Activated naive CD4-positive, alpha-beta T cell treated with anti-CD3 and anti-CD28 coated beads, Interleukin-2, amount 10 ng/mL, durations not matched to agents 7 days and 5 days (primary cell): Measurements from ENCODE around the gene INHBC.
"Not testable (repeated sequence)": the region's sequence is repeated elsewhere in the genome, so short reads cannot be mapped to it uniquely, and the experiment has no call there.

Source experiments
- CTCF ChIA-PET: fragments of 350-600 bp; sonication (Branson Sonifier 250); formaldehyde crosslinking; loops from one replicate; lab custom pipeline; 2021; ENCODE audit warnings: antibody characterized with exemption; lab: Charles Lee
- DNase-seq: peaks from one replicate; pipeline ENCODE4 v3.0.0-alpha.2; 2020
- H3K27ac Mint-ChIP-seq: one replicate; pipeline ENCODE4 v1.8.0; 2021; ENCODE audit warnings: mild to moderate bottlenecking, moderate library complexity, mixed read lengths
- H3K27me3 Mint-ChIP-seq: one replicate; pipeline ENCODE4 v1.8.0; 2021; ENCODE audit warnings: mild to moderate bottlenecking, mixed read lengths
- H3K36me3 Mint-ChIP-seq: one replicate; pipeline ENCODE4 v1.8.0; 2021; ENCODE audit warnings: mixed read lengths
- H3K4me1 Mint-ChIP-seq: one replicate; pipeline ENCODE4 v1.8.0; 2021; ENCODE audit warnings: mixed read lengths
- H3K4me3 Mint-ChIP-seq: one replicate; pipeline ENCODE4 v1.8.0; 2021; ENCODE audit warnings: mild to moderate bottlenecking, moderate library complexity, mixed read lengths
- H3K9me3 Mint-ChIP-seq: one replicate; pipeline ENCODE4 v1.8.0; 2021; ENCODE audit warnings: mixed read lengths

INHBC gene

DNA sequence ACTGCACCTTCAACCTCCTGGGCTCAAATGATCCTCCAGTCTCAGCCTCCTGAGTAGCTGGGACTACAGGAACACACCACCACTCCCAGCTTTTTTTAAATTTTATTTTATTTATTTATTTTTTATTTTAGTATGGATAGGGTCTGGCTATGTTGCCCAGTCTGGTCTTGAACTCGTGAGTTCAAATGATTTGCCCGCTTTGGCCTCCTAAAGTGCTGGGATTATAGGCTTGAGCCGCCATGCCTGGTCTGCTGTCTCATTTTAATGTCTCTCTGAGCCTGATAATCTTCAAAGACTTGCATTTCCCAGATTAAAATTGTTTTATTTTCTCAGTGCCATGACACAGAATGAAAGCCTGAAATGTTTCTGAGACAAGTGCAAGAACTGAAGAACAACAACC is 1.2 kb upstream of the INHBC start:
- Mint-ChIP-seq H3K27ac (no peak overlapping the region), H3K4me1 (peaks cover 34% of the 10 kb centered on the region), H3K9me3 (no peaks in the 10 kb centered on the region), H3K4me3 (no peak overlapping the region), H3K27me3 (peaks cover 5% of the 10 kb centered on the region), H3K36me3 (peaks cover 5% of the 10 kb centered on the region)
- CTCF ChIA-PET, result interaction anchor here (1.8 to 1.9 kb wide), 2 partner anchors 18 to 25 kb away, joined by 8 to 11 read pairs; partner anchors contain the start of gene GLI1
- no peak for DNase-seq

DNA sequence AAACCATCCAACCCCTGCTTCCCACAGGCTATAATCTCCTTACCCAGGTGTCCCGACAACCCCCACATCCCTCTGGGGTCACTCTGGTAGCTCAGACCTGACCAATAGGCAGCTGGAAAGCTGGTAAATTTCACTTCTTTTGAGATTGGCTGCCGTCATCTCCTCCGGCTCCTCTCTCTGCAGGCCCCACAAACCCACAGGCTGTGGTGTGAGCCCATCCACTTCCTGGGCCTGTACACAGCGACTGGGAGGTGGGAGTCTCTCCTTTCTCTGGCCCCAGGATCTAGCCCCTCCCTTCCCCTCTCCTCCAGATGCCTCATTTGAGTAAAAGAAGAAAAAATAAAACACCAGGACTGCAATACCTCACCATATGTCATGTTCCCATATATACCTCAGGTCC is 709 bp downstream of the INHBC start:
- CTCF ChIA-PET, result interaction anchor here (0.9 to 3.3 kb wide), 3 partner anchors 14 to 21 kb away, joined by 3 to 17 read pairs (median 4); partner anchors contain the start of gene INHBE
- Mint-ChIP-seq H3K27me3 (peaks cover 15% of the 10 kb centered on the region), H3K9me3 (no peaks in the 10 kb centered on the region), H3K4me1 (peaks cover 18% of the 10 kb centered on the region), H3K27ac (no peak overlapping the region), H3K36me3 (no peaks in the 10 kb centered on the region), H3K4me3 (peak overlapping the region; percentile 10)
- no peak for DNase-seq

DNA sequence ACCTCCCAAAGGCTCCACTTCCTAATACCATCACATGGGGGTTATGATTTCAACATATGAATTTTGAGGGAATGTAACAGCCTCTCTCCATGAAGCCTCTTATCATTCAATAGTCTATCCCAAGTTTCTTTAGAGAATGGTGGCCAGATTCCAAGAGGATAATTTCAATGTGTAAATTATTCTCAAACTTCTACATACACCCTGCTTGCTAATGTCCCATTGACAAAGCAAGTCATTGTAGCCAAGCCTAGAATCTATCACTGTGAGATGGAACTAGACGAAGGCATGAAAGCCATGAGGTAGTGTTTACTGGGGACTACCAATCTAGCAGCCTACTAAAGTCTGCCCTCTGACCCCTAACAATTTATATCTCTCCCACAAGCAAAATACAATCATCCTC is 3.8 kb downstream of the INHBC start:
- Mint-ChIP-seq H3K4me3 (no peak overlapping the region), H3K27ac (no peak overlapping the region), H3K36me3 (peaks cover 4% of the 10 kb centered on the region), H3K4me1 (peaks cover 5% of the 10 kb centered on the region), H3K27me3 (peaks cover 25% of the 10 kb centered on the region), H3K9me3 (peaks cover 13% of the 10 kb centered on the region)
- CTCF ChIA-PET, result interaction anchor here (1.1 to 1.9 kb wide), 2 partner anchors 14 to 20 kb away, joined by 5 read pairs; no protein-coding TSS in a partner anchor
- DNase-seq, result no peak

DNA sequence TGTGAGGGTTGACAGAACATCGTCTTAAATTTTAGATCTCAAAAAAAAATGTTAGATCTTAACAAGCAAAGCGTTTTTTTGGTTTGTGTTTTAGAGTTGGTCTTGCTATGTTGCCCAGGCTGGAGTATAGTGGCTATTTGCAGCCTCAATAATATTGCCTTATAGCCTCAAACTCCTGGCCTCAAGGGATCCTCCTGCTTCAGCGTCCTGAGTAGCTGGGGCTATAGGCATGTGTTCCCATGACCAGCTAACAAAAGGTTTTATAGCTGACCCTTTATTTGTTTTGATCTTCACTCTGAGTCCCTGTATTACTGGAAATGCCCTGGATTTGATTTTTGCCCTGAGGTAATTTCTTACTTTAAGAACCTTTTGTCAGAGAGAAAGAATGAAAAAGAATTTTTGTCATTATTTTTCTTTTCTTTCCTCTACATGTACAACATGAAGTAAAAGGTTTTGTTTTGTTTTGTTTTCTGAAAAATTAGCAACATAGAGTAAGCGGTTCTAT is 5.2 kb downstream of the INHBC start:
- H3K4me1 Mint-ChIP-seq, result peaks cover 5% of the 10 kb centered on the region
- CTCF ChIA-PET, result no interaction called here
- peaks cover 25% of the 10 kb centered on the region for H3K27me3 Mint-ChIP-seq
- no peak overlapping the region for H3K27ac Mint-ChIP-seq
- H3K9me3 Mint-ChIP-seq, result peaks cover 13% of the 10 kb centered on the region
- no peak for DNase-seq
- no peak overlapping the region for H3K4me3 Mint-ChIP-seq
- H3K36me3 Mint-ChIP-seq, result peaks cover 4% of the 10 kb centered on the region

DNA sequence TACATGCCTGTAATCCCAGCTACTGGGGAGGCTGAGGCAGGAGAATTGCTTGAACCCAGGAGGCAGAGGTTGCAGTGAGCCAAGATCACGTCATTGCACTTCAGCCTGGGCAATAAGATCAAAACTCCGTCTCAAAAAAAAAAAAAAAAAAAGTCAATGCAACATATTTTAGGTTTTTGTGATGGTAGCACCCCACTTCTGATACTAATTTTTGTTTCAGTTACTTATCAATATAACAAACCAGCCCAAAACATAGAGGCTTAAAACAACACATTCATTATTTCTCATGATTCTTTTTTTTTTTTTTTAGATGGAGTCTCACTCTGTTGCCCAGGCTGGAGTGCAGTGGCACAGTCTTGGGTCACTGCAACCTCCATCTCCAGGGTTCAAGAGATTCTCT is 6.8 kb downstream of the INHBC start:
- peaks cover 20% of the 10 kb centered on the region for H3K27me3 Mint-ChIP-seq
- H3K4me1 Mint-ChIP-seq, result not testable (repeated sequence)

DNA sequence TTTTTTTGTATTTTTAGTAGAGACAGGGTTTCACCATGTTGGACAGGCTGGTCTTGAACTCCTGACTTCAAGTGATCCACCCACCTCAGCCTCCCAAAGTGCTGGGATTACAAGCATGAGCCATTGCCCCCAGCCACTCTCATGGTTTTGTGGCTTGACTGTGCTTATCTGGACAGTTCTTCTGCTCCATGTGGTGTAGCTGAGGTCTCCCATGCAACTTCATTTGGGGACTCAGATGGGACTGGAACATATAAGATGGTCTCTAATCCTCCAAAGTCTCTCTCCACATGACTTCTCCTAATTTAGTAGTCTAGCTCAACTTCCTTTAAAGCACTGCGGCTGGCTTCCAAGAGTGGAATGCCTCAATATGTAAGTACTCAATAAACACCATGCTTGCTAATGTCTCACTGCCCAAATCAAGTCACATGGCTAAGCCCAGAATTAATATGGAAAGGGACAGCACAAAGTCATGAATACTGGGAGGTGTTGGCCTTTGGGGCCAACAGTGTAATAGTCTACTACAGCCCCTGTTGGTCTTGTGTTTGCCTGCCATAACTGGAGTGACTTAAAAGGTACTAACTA is 7.4 kb downstream of the INHBC start:
- Mint-ChIP-seq H3K4me1 (no peaks in the 10 kb centered on the region), H3K27ac (no peak overlapping the region), H3K4me3 (no peak overlapping the region), H3K9me3 (peaks cover 13% of the 10 kb centered on the region), H3K27me3 (peaks cover 20% of the 10 kb centered on the region), H3K36me3 (peaks cover 4% of the 10 kb centered on the region)
- CTCF ChIA-PET, result interaction anchor here (1.3 kb wide), 1 partner anchor 11 kb away, joined by 3 read pairs; no protein-coding TSS in a partner anchor
- no peak for DNase-seq

More for the DNA sequence above, 6.8 kb downstream of the INHBC start:
- H3K4me3 Mint-ChIP-seq, CTCF ChIA-PET, H3K36me3 Mint-ChIP-seq, H3K27ac Mint-ChIP-seq, DNase-seq: not testable (repeated sequence)
- peaks cover 13% of the 10 kb centered on the region for H3K9me3 Mint-ChIP-seq

DNA sequence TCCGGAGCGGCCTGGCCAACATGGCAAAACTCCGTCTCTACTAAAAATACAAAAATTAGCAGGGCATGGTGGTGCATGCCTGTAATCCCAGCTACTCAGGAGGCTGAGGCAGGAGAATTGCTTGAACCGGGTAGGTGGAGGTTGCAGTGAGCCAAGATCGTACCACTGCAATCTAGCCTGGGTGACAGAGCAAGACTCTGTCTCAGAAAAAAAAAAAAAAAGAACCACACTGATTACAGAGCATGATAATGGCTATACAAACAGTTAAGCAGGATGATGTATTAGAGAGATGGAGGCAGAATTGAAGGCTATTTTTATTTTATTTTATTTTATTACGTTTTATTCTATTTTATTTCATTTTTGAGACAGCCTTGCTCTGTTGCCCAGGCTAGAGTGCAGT is 9.8 kb downstream of the INHBC start:
- H3K4me3 Mint-ChIP-seq, H3K4me1 Mint-ChIP-seq, H3K36me3 Mint-ChIP-seq, H3K27ac Mint-ChIP-seq, DNase-seq: not testable (repeated sequence)
- H3K9me3 Mint-ChIP-seq, result peaks cover 13% of the 10 kb centered on the region
- CTCF ChIA-PET, result interaction anchor here (0.8 to 3.6 kb wide), 5 partner anchors 8 to 201 kb away, joined by 3 to 17 read pairs (median 4); partner anchors contain the start of genes GLI1 and INHBE
- H3K27me3 Mint-ChIP-seq, result peaks cover 18% of the 10 kb centered on the region

DNA sequence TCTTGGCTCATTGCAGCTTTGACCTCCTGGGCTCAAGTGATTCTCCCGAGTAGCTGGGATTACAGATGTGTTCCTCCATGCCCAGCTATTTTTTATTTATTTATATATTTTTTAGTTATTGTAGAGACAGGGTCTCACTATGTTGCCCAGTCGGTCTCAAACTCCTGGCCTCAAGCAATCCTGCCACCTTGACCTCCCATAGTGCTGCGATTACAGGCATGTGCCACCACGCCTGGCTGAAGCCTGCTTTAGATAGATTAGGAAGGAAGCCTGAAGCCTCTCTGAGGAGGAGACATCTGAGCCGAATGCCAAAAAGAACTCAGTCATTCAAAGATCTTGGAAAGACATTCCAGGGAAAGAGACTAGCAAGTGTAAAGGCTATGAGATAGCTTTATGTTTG is 10.2 kb downstream of the INHBC start:
- Mint-ChIP-seq H3K4me1 (no peaks in the 10 kb centered on the region), H3K27ac (no peak overlapping the region), H3K9me3 (peaks cover 13% of the 10 kb centered on the region), H3K4me3 (no peak overlapping the region), H3K36me3 (peaks cover 4% of the 10 kb centered on the region), H3K27me3 (peaks cover 14% of the 10 kb centered on the region)
- CTCF ChIA-PET, result interaction anchor here (1.1 to 3.6 kb wide), 4 partner anchors 11 to 202 kb away, joined by 4 to 17 read pairs (median 6); partner anchors contain the start of genes GLI1 and INHBE
- DNase-seq, result no peak

DNA sequence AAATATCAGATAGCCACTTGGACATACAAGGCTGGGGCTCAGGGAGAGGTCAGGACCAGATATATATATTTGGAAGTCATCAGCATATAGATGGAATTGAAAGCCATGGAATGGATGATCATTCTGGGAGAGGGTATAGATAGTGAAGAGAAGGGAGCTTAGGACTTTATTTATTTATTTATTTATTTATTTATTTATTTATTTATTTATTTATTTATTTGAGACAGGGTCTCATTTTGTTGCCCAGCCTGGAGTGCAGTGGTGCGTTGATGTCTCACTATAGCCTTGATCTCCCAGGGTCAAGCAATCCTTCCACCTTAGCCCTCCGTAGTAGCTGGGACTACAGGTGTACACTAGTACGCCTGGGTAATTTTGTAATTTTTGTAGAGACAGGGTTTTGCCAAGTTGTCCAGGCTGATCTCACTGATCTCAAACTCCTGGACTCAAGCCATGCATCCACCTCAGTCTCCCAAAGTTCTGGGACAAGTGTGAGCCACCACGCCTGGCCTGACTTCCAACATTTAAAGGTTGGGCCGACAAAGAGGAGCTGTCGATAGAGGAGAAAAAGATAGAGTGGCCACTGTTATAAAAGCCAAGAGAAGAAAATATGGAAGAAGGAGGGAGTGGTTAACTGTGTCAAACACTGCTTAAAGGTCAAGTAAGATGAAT is 11.8 kb downstream of the INHBC start:
- no peaks in the 10 kb centered on the region for H3K4me1 Mint-ChIP-seq

DNA sequence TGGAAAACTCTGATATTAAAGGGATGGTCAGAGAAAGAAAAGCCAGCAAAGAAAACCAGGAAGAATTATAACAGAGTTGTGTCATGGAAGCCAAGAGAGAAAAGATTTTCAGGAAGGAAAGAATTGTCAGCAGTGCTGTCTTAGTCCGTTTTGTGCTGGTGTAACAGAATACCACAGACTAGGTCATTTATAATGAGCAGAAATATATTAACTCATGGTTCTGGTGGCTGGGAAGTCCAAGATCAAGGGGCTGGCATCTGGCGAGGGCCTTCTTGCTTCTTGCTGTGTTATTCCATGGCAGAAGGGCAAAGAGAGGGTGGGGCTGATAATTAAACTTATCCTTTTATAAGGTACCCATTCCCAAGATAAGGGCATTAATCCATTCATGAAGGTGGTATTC is 14.1 kb downstream of the INHBC start:
- H3K27me3 Mint-ChIP-seq, result peaks cover 20% of the 10 kb centered on the region
- no peaks in the 10 kb centered on the region for H3K4me1 Mint-ChIP-seq
- no peaks in the 10 kb centered on the region for H3K9me3 Mint-ChIP-seq
- no peak overlapping the region for H3K4me3 Mint-ChIP-seq
- no peak for DNase-seq
- CTCF ChIA-PET, result interaction anchor here (1.2 to 2.5 kb wide), 2 partner anchors 10 to 14 kb away, joined by 3 to 8 read pairs; partner anchors contain the start of genes GLI1 and INHBC
- no peak overlapping the region for H3K27ac Mint-ChIP-seq
- no peaks in the 10 kb centered on the region for H3K36me3 Mint-ChIP-seq

More for the DNA sequence above, 11.8 kb downstream of the INHBC start:
- no peak for DNase-seq
- Mint-ChIP-seq H3K27me3 (peaks cover 8% of the 10 kb centered on the region), H3K27ac (no peak overlapping the region), H3K9me3 (peaks cover 9% of the 10 kb centered on the region), H3K36me3 (peaks cover 2% of the 10 kb centered on the region), H3K4me3 (no peak overlapping the region)
- CTCF ChIA-PET, result interaction anchor here (2.5 to 3.6 kb wide), 2 partner anchors 9 to 12 kb away, joined by 8 to 17 read pairs; partner anchors contain the start of genes GLI1 and INHBE

DNA sequence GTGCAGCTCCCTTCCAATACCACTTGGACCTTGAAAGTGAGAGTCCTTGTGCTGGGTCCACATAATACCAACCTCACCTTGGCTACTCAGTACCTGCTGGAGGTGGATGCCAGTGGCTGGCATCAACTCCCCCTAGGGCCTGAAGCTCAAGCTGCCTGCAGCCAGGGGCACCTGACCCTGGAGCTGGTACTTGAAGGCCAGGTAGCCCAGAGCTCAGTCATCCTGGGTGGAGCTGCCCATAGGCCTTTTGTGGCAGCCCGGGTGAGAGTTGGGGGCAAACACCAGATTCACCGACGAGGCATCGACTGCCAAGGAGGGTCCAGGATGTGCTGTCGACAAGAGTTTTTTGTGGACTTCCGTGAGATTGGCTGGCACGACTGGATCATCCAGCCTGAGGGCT is 14.8 kb downstream of the INHBC start:
- no peak for DNase-seq
- no peaks in the 10 kb centered on the region for H3K4me1 Mint-ChIP-seq
- H3K27me3 Mint-ChIP-seq, result peaks cover 20% of the 10 kb centered on the region
- H3K4me3 Mint-ChIP-seq, result no peak overlapping the region
- H3K9me3 Mint-ChIP-seq, result no peaks in the 10 kb centered on the region
- no peaks in the 10 kb centered on the region for H3K36me3 Mint-ChIP-seq
- CTCF ChIA-PET, result interaction anchor here (1.2 to 1.3 kb wide), 2 partner anchors 9 to 14 kb away, joined by 3 to 4 read pairs; partner anchors contain the start of gene INHBC
- no peak overlapping the region for H3K27ac Mint-ChIP-seq

DNA sequence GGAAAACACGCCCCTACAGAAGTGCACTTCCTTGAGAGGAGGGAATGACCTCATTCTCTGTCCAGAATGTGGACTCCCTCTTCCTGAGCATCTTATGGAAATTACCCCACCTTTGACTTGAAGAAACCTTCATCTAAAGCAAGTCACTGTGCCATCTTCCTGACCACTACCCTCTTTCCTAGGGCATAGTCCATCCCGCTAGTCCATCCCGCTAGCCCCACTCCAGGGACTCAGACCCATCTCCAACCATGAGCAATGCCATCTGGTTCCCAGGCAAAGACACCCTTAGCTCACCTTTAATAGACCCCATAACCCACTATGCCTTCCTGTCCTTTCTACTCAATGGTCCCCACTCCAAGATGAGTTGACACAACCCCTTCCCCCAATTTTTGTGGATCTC is 15.5 kb downstream of the INHBC start:
- Mint-ChIP-seq H3K27ac (no peak overlapping the region), H3K4me3 (no peak overlapping the region), H3K27me3 (peaks cover 27% of the 10 kb centered on the region), H3K36me3 (no peaks in the 10 kb centered on the region), H3K9me3 (no peaks in the 10 kb centered on the region), H3K4me1 (no peaks in the 10 kb centered on the region)
- no peak for DNase-seq
- CTCF ChIA-PET, result interaction anchor here (1.2 to 7.1 kb wide), 4 partner anchors 8 to 186 kb away, joined by 3 to 90 read pairs (median 30); partner anchors contain the start of gene INHBC

DNA sequence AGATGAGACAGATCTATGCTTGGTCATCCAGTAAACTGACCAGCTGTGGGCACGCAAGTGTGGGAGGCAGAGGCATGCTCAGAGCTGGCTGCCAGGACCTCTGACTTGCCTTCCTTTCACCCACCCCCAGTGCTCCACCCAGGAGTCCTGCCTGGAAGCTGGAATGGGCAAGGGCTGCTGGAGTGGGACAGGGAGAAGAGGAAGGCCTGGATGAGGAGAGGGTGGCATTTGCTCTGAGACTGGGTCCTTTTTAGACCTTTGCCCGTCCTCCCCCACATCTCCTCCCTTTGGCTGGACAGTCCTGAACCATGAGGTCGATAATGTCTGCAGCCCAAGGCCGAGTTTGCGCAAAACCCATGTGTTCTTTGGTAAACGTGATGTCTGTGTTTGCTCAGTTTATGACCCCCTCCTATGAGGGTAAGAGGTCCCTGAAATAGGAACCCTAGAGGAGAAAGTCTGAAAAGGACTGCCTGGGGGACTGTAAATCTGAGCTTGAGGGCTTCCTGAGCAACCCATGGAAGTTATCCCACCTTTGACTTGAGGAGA is 16.7 kb downstream of the INHBC start:
- Mint-ChIP-seq H3K27me3 (peaks cover 39% of the 10 kb centered on the region), H3K4me3 (no peak overlapping the region), H3K36me3 (no peaks in the 10 kb centered on the region), H3K27ac (no peak overlapping the region), H3K9me3 (no peaks in the 10 kb centered on the region), H3K4me1 (peaks cover 12% of the 10 kb centered on the region)
- no peak for DNase-seq
- CTCF ChIA-PET, result interaction anchor here (1.0 to 7.1 kb wide), 13 partner anchors 10 to 236 kb away, joined by 3 to 90 read pairs (median 11); partner anchors contain the start of genes INHBC, NXPH4 and STAC3
